Transverse colon (tissue), 4 donors: Measurements from ENCODE around the gene USP7. TPM values are rescaled to one million over a fixed set of nuclear protein-coding genes. Genes with fewer than 3 reads are reported as not detected.
"Not testable (repeated sequence)": the region's sequence is repeated elsewhere in the genome, so short reads cannot be mapped to it uniquely, and the experiment has no call there.

Experiments
- DNase-seq: peaks from one replicate; pipeline ENCODE4 v3.0.0-alpha.2; 2019
- H3K27ac ChIP-seq, 4 donors: fragments of 200-600 bp; sonication (generic); 2 replicates each; pipeline ENCODE4 v1.5.1; 2016 to 2018; ENCODE audit warnings: inconsistent platforms in 4 of 4
- H3K27me3 ChIP-seq: fragments of 200-600 bp; sonication (generic); 2 replicates; pipeline ENCODE4 v1.5.1; 2017; ENCODE audit warnings: inconsistent platforms
- H3K36me3 ChIP-seq, 4 donors: fragments of 200-600 bp; sonication (generic); 2 replicates each; pipeline ENCODE4 v1.5.1; 2017 to 2019; ENCODE audit warnings: inconsistent platforms in 4 of 4
- H3K4me1 ChIP-seq, 4 donors: fragments of 200-600 bp; sonication (generic); 2 replicates each; pipeline ENCODE4 v1.5.1; 2017 to 2020; ENCODE audit warnings: inconsistent platforms in 4 of 4
- H3K4me3 ChIP-seq, 4 donors: fragments of 200-600 bp; sonication (generic); 1 replicate in 1 of 4; 2 replicates in 3 of 4; pipeline versions ENCODE4 v1.5.1 to v1.6.1; 2017 to 2019; ENCODE audit warnings: inconsistent platforms in 4 of 4
- H3K9me3 ChIP-seq, 2 donors: fragments of 200-600 bp; sonication (generic); 2 replicates each; pipeline ENCODE4 v1.5.1; 2017 to 2019; ENCODE audit warnings: inconsistent platforms in 2 of 2
- CTCF ChIP-seq, 5 experiments: fragments of 200-600 bp in 3 of 5; fragments of 450-650 bp in 2 of 5; sonication (generic) in 3 of 5; IDR thresholded peaks; 1 replicate in 2 of 5; 2 replicates in 3 of 5; pipeline ENCODE4 v1.5.1; 2016 to 2017; ENCODE audit warnings: antibody characterized with exemption in 5 of 5, inconsistent platforms in 3 of 5, mild to moderate bottlenecking in 2 of 5, moderate library complexity in 1 of 5
- EP300 ChIP-seq: sonication (generic); formaldehyde crosslinking; IDR thresholded peaks from one replicate; pipeline ENCODE4 v1.6.1; 2017; ENCODE audit warnings: antibody characterized with exemption, low read depth
- POLR2A ChIP-seq: fragments of 450-650 bp; IDR thresholded peaks from one replicate; pipeline ENCODE4 v1.6.1; 2016; ENCODE audit warnings: antibody characterized with exemption, mild to moderate bottlenecking, moderate library complexity
- POLR2AphosphoS5 ChIP-seq, 3 donors: sonication (generic); formaldehyde crosslinking; IDR thresholded peaks; one replicate each; pipeline ENCODE4 v1.6.1; 2016; ENCODE audit warnings: antibody characterized with exemption in 3 of 3
- WGBS, 2 donors: methylation state at CpG; one replicate each; pipeline ENCODE4 v1.1.5; 2018; ENCODE audit warnings: low coverage in 1 of 2; 5-methylcytosine and 5-hydroxymethylcytosine counted together
- in situ Hi-C, 4 donors: fragments of 200-750 bp; cut with MboI; loops; one replicate each; pipeline versions ENCODE4 v1.15.0 to v1.15.1; 2017; ENCODE audit warnings: low sequenced_read_pairs in 3 of 4, low pct_ligation_motif_present in 1 of 4, low pct_unique_long_range_greater_than_20kb in 1 of 4
- intact Hi-C: fragments of 100-400 bp; cut with DNase I; formaldehyde crosslinking; loops from one replicate; pipeline ENCODE4 v1.15.1; 2023; ENCODE audit warnings: low total_unique reads
- total RNA-seq, 4 donors: library from RNA; depleted of rRNA; stranded (reverse); fragments of >200 nt; gene quantifications; one replicate each; pipeline ENCODE4 v1.1.0, GENCODE V29; 2016

Gene USP7
- total RNA-seq, 4 donors from 2014 or later: 72.9 to 419 (median 158) TPM

- in situ Hi-C loops: loop anchor here in 3 of 4 donors (10.0 to 25.0 kb wide), 5 partner anchors 73 to 313 kb away; partner anchors contain the start of gene ABAT (in 1 of the 3)
- intact Hi-C loops: no loop called here
- H3K27me3 ChIP-seq: no peaks in the 10 kb centered on the region
These were observed 85.7 kb downstream of the USP7 start for GRCh38 chr16:8877894-8878522.

GRCh38 chr16:8875317-8875716 lies 88.4 kb downstream of the USP7 start:
- H3K27me3 ChIP-seq, DNase-seq, H3K36me3 ChIP-seq, H3K9me3 ChIP-seq, H3K27ac ChIP-seq, intact Hi-C loops, H3K4me3 ChIP-seq: not testable (repeated sequence)
- in situ Hi-C loops: loop anchor here in 3 of 4 donors (10.0 to 25.0 kb wide), 5 partner anchors 71 to 311 kb away; partner anchors contain the start of gene ABAT (in 1 of the 3)
- WGBS, 2 donors: 70 to 79% methylated on average over 5 to 7 of the region's 7 CpGs
- peaks cover 0 to 19% (median 4%) of the 10 kb centered on the region in 4 donors for H3K4me1 ChIP-seq

More at GRCh38 chr16:8877894-8878522, 85.7 kb downstream of the USP7 start:
- 61 to 66% methylated on average over 6 to 8 of the region's 8 CpGs for WGBS, 2 donors
- Histone ChIP-seq H3K4me1 (peaks cover 0 to 13% (median 4%) of the 10 kb centered on the region in 4 donors), H3K36me3 (no peaks in the 10 kb centered on the region), H3K27ac (peak overlapping the region in 2 of 4 donors; percentile 4 to 62), H3K9me3 (no peaks in the 10 kb centered on the region), H3K4me3 (no peak overlapping the region)
- TF ChIP-seq POLR2AphosphoS5 (IDR thresholded peaks at IDR 0.05) (no peak), CTCF (IDR thresholded peaks at IDR 0.05) (no peak), POLR2A (no peak), EP300 (no peak)
- DNase-seq: no peak

- TF ChIP-seq POLR2AphosphoS5 (IDR thresholded peaks at IDR 0.05) (no peak), CTCF (IDR thresholded peaks at IDR 0.05) (no peak), EP300 (no peak), POLR2A (no peak)
- Histone ChIP-seq H3K27ac (no peak overlapping the region), H3K9me3 (no peaks in the 10 kb centered on the region), H3K27me3 (no peaks in the 10 kb centered on the region), H3K4me1 (peaks cover 0 to 23% (median 8%) of the 10 kb centered on the region in 4 donors), H3K36me3 (no peaks in the 10 kb centered on the region), H3K4me3 (no peak overlapping the region)
- no peak for DNase-seq
- WGBS, 2 donors: 37 to 65% methylated on average over 2 to 6 of the region's 6 CpGs
- intact Hi-C loops (loop anchor here (5.0 kb wide), 1 partner anchor 77 kb away; the partner anchor contains the start of genes PMM2 and TMEM186), in situ Hi-C loops (loop anchor here in 2 of 4 donors (10.0 kb wide), 3 partner anchors 70 to 310 kb away; no protein-coding TSS in a partner anchor)
These were observed 89.3 kb downstream of the USP7 start for GRCh38 chr16:8874388-8874787.

- in situ Hi-C loops: loop anchor here in 2 of 4 donors (10.0 kb wide), 3 partner anchors 69 to 309 kb away; no protein-coding TSS in a partner anchor
- H3K27ac ChIP-seq, H3K4me3 ChIP-seq, H3K9me3 ChIP-seq, H3K36me3 ChIP-seq, H3K27me3 ChIP-seq, DNase-seq: not testable (repeated sequence)
- WGBS, 2 donors: 91 to 93% methylated on average over 7 of the region's 7 CpGs
- H3K4me1 ChIP-seq: peaks cover 0 to 25% (median 9%) of the 10 kb centered on the region in 4 donors
- intact Hi-C loops: loop anchor here (5.0 kb wide), 1 partner anchor 77 kb away; the partner anchor contains the start of genes PMM2 and TMEM186
These were observed 89.9 kb downstream of the USP7 start for GRCh38 chr16:8873866-8874195.

- no peak for TF ChIP-seq POLR2AphosphoS5 (IDR thresholded peaks at IDR 0.05)
- TF ChIP-seq CTCF (IDR thresholded peaks at IDR 0.05): peak; percentile 6 to 23 (median 19)
- TF ChIP-seq POLR2A: no peak
- no peak for TF ChIP-seq EP300
- in situ Hi-C loops: loop anchor here in 2 of 4 donors (10.0 kb wide), 3 partner anchors 68 to 308 kb away; no protein-coding TSS in a partner anchor
- 83 to 84% methylated on average over 16 to 22 of the region's 22 CpGs for WGBS, 2 donors
These were observed 90.5 kb downstream of the USP7 start for GRCh38 chr16:8872967-8873865.

More at GRCh38 chr16:8872967-8873865, 90.5 kb downstream of the USP7 start:
- H3K4me3 ChIP-seq: no peak overlapping the region
- peaks cover 0 to 19% (median 6%) of the 10 kb centered on the region in 4 donors for H3K4me1 ChIP-seq
- H3K36me3 ChIP-seq: no peaks in the 10 kb centered on the region
- DNase-seq: no peak
- H3K27ac ChIP-seq: no peak overlapping the region
- intact Hi-C loops: loop anchor here (5.0 kb wide), 1 partner anchor 76 kb away; the partner anchor contains the start of genes PMM2 and TMEM186
- H3K9me3 ChIP-seq: no peaks in the 10 kb centered on the region
- no peaks in the 10 kb centered on the region for H3K27me3 ChIP-seq
